Non-pigmented ciliary epithelial cell (primary cell): ENCODE results near the gene SPCS3.
"Not testable (repeated sequence)": the region's sequence is repeated elsewhere in the genome, so short reads cannot be mapped to it uniquely, and the experiment has no call there.

Source experiments
- DNase-seq: peaks from one replicate; pipeline ENCODE4 v3.0.0-alpha.2; 2010; ENCODE audit warnings: low read depth

The SPCS3 gene

DNA sequence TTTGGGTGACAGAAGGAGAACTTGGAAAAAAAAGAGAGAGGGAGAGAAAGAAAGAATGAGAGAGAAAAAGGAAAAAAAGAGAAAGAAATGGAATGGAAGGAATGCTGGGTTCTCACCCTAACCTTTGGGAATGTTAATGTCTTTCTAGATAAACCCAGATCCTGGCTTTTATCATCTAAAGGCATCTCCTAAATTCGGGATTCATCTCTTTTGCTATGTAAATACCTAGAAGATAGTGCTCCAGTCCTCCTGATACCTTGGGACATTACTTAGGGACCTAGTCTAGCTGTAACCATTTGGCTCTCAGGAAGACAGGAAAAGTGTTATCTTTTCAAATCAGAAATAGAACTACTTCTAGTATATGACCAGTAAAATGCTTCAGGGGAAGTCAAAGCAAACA, 15.8 kb upstream of the SPCS3 start:
- no peak for DNase-seq

DNA sequence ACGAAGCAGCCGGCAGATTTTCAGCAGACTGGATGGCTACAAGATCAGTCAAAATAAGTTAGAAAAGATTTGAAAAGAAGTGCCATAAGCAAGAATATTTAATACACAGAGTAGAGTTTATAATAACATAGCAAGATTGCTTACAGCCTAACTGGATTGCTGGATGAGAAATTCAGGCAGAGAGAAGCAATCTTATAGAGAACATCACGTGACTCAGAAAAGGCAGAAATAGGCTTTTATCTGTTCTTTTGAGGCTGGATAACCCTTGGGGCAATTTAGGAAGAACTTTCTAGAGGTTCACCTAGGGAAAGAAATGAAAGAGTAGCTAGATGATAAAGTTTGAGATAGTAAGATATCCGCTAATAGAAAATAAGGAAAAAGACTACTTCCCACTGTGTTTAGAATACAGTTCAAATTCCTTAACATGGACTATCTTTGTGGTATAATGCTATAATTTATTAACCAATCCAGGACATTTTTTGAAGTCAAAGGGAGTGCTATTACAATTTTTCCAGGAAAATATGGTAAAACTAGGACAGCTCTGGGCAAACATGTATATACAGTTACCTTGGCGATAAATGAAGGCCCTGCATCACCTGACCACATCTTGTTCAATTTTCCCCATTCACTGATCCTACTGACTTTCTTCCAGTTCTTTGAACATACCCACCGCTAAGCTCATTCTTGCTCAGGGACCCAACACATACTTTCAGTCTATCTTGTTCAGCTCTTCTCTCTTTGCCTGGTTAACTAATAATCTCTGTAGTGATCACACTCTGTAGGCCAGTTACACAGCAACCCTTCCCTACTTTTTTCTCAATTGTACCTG, 12.7 kb upstream of the SPCS3 start:
- no peak for DNase-seq

- DNase-seq, result no peak
Measured at GRCh38 chr4:176307666-176307930, 12.2 kb upstream of the SPCS3 start.

GRCh38 chr4:176308441-176308840, 11.3 kb upstream of the SPCS3 start:
- DNase-seq, result no peak

DNA sequence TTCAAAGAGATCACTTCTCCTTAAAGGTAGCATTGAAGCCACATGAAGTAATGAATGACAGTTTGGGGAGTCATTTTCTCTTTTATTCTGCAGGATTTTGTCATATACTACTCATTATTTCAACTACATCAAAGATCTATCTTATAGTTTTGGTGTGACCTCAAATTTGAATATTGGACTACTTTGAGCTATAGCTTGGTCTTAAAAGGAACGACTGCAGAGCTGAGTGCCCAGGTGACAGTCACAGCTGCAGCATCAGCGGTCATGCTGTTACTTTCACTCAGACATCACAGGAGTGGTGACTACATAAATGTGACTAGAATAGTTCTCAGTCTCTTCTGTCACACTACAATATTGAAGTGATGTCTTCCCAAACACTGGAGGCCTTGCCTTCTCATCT, 10.7 kb upstream of the SPCS3 start:
- no peak for DNase-seq

GRCh38 chr4:176309772-176310171, 10.0 kb upstream of the SPCS3 start:
- no peak for DNase-seq

DNA sequence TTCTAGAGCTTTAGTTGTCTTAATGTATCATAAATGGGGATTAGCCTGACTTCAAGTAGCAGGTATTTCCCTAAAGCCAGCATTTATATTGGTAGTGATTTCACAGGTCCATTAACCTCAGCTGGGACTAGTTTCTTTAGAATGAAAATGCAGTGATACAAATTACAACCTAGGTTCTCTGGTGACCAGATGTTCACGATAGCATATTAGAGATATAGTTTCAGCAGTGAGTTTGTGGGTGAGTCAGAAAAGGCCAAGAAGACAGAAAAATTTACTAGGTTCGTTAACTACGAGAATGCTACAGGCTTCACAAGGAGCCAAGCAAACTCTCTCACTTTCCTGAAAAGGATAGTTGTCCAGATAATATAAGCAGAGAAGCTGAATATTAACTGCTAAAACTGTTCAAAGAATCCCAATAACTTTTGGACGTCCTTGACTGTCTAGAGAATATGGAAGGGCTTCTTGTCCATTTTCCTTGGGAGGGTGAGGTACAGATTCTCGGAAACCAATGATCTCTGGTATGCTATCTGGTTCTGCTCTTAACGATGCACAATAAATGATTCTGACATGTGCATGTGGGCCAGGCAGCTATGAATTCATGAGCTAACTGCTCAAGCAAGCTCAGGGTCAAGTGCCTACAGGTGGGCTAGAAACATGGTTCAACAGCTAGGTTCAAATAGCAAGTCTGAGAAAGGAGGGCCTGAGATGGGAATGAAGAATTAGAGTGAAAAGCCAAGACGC, 6.0 kb upstream of the SPCS3 start:
- DNase-seq, result no peak

DNA sequence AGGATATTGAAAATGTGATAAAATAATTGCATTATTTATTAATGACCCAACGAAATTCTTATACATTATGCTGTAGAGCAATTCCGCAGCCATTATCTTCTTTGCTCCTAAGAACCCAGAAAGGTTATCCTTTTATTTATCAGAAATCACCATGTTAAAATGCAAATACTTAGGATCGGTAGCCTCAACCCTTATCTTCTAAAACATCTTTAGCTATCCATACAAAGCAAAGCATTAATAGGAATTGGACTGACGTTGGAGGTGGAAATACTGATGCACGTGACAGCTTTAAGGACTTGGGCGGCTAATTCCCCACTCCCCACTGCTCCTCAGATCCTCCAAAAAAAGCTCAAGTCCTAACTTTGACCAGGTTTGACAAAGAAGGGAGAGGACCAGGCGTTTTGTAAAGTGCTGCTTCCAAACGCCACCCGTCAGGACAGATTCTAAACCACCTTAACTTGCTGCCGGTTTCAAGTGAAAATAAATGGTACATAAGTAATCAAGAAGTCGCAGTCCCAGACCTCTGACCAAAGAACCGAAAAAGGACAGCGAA, 539 bp upstream of the SPCS3 start:
- DNase-seq, result no peak

DNA sequence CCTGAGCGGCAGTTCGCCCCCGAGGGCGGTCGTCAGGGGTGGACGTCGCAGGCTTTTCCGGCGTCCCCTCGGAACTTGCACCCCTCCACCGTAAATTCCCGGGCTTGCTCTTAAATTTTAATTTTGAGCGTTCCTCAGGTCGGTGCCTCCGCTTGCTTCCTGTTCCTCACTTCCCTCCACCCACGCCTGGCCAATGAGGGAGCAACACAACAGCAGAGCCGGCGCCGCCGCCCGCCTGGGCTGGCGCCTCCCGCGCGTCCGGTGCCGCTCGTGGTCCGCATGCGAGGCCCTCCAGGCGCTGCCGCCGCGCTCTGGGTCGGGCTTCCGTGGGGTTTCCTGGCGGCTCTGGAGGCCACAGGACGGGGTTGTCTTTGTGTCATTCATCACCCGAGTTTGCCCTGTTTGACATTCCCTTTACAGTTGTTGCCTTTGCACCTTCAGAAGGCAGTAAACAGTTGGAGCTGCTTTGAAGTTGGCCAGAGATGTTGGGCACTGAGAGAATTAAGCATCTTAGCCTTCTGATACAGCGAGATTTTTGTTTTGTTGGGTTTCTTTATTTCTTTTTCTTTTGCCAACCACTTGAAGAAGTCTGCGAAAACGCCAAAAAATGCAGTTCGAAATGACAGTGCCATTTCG, 692 bp downstream of the SPCS3 start:
- peak; percentile 51 for DNase-seq

DNA sequence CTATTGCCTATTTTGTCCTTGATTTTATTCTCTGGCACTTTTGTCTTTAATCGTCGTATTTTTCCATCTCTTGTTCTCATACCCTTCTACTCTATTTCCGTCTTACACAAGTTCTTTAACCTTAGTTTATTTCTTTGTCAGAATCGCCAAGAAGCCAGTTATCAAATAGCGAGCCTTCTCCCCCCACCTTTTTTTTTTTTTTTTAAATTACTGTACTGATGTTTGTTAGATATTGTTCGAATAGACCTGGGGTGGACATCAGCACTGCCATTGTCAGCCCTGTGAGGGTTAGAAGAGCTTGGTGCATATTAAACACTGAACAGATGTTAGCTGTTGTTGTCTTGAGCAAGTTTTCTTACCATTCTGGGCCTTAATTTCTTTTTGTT, 1.2 kb downstream of the SPCS3 start:
- no peak for DNase-seq

DNA sequence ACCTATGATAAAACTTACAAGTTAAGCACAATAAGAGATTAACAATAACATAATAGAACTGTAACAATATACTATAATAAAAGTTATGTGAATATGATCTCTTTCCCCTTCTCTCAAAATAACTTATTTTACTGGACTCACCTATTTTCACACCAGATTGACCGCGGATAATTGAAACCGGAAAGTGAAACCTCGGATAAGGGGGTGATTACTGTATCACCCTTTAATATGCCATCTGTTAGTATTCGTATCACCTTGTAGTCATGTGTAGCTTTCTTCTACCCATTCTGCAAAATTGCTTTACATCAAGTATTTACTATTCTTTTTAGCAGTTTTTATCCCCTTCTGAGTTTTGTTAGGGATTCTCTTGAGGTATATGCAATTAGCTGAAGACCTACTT, 1.8 kb downstream of the SPCS3 start:
- no peak for DNase-seq

- no peak for DNase-seq
Measured at GRCh38 chr4:176323511-176324160, 3.9 kb downstream of the SPCS3 start.

- DNase-seq, result not testable (repeated sequence)
Measured at GRCh38 chr4:176324876-176325275, 5.1 kb downstream of the SPCS3 start.

DNA sequence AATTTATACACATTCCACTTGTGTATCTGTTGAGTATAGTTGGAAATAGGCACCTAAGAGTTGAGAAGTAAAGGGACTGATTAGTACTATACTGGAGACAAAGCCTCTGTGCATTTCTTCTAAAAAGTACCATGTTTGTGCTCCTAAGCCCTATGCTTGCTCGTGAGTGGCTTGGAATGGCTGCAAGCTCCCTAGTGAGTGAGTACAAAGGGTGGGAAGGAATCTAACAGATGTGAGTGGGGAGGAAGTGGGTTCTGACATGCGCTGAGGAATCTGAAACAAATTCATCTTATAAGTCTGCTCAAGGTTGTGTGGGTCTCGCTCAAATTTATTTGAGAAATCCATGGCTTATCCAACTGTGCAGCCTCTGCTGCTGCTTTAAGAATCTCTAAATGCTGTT, 13.3 kb downstream of the SPCS3 start:
- DNase-seq, result no peak

DNA sequence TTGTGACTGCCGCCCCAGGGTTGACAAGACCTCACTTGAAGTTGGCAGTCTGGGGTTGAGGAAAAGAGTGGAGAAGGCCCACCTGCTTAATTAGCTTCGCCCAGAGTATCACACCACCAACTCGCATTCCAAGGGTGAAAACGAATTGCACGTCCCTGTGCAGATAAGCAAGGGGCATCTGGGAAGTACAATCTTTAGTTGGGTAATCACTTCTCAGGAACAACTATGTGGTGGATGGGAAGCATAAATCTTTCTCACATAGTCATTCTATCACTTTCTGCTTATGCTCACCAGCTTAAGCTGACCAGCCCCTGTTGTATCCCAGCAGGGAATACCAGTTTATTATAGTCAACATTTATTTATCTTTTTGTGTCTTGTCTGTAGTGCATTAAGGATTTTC, 14.3 kb downstream of the SPCS3 start:
- DNase-seq, result no peak

- no peak for DNase-seq
Measured at GRCh38 chr4:176335421-176335820, 15.7 kb downstream of the SPCS3 start.

DNA sequence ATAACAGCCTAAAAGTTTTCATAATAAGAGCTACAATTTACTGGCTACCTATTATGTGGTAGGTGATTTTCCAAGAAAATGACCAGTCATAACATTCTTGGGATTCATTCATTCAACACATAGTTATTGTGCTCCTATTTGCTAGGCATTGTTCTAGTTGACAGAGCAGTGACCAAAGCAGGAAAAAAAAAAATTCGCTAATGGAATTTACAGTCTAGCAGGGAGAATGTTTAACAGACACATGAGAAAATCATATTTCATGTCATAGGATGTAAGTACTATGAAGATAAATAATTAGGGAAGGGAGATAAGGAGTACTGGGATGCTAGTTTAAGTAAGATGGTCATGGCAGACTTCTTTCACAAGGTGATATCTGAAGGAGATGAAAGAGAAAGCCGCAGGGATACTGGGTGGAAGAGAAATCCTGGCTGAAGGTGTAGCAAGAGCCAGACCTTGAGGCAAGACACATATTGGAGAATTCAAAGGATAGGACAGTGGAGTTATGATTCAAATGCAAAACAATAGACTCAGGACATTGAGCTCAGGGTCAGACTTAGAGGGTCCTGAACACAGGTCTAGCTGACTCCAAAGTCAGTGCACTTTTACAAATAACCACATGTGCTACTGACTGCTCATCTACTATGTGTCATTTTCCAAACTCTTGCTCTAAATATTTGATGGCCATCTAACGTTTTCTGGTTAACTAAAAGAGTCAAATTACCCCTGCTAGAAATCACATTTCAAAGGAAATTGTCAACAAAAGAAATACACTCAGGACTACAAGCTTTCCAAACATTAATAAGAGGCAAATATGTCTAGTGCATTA, 20.4 kb downstream of the SPCS3 start:
- DNase-seq, result no peak

DNA sequence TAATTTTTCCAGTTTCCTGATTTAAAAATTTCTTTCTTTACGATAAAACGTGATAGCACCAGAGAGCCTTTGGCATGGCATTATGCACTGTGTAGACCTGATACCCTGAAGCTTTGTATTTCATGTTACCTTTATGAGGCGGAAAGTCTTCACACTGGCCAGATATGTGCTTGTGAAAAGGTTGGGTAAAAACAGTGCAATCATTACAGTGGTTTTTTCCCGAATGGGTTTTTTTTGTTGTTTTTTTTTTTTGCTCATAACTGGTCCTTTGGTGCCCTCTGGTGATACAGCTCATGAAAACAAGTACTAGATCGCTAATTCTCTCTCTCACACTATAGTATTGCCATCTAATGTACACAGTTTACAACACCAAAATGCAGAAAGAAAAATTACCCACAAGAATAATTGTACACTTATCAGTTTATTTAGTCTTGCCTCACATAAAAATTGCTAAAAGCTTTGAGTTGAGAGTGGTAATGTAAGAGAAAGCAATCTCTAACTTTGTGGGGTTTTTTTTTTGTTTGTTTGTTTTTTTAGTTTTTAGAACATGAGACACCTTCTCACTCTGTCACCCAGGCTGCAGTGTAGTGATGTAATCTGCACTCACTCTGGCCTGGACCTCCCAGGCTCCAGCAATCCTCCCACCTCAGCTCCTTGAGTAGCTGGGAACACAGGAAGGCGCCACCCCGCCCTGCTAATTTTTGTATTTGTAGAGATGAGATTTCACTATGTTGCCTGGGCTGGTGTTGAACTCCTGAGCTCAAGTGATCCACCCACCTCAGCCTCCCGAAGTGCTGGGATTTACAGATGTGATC, 21.3 kb downstream of the SPCS3 start:
- no peak for DNase-seq

GRCh38 chr4:176342384-176342783, 22.6 kb downstream of the SPCS3 start:
- DNase-seq, result no peak

DNA sequence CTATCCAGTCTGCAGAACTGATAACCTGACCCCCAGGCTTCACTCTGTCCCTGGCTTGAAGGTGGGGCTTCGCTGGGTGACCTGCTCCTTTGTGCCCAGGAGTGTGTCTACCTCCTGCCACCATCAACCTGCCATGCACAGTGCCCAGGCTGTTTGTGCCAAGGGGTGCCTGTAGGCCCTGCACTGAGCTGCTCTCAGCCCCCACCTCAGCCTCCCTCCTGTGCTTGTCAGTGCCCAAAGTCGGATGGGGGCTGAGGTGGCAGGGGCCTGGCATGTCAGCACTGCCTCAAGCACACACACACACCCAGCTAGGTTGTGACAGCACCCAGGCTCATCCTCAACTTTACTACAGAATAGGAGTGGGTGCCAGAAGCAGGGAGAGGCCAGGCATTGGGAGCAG, 23.5 kb downstream of the SPCS3 start:
- no peak for DNase-seq

- DNase-seq, result not testable (repeated sequence)
Measured at GRCh38 chr4:176345346-176345745, 25.6 kb downstream of the SPCS3 start.
